Measurements from ENCODE around the gene ZSWIM5. TPM values are rescaled to one million over a fixed set of nuclear protein-coding genes. Genes with fewer than 3 reads are reported as not detected.
"Not testable (repeated sequence)": the region's sequence is repeated elsewhere in the genome, so short reads cannot be mapped to it uniquely, and the experiment has no call there.

The ZSWIM5 gene
- total RNA-seq, 2 donors from 2014 or later, result 2.0 to 3.5 TPM

DNA sequence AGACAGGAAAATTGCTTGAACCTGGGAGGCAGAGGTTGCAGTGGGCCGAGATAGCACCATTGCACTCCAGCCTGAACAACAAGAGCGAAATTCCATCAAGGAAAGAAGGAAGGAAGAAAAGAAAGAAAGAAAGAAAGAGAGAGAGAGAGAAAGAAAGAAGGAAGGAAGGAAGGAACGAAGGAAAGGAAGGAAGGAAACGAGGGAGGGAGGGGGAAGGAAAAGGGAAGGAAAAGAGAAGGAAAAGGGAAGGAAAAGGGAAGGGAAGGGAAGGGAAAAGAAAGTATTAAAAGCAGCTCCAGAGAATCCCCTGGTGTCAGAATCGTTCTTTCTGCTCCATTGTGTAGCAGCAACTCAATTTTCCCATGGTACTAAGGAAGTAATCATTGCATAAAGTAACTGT, 19.2 kb upstream of the ZSWIM5 start:
- no peak overlapping the region for H3K27ac ChIP-seq
- no peaks in the 10 kb centered on the region for H3K4me1 ChIP-seq (ENCODE audit: control insufficient read depth in 1 of 2, low read depth in 2 of 2)
- no peak overlapping the region for H3K4me3 ChIP-seq
- H3K36me3 ChIP-seq, result no peaks in the 10 kb centered on the region
- H3K27me3 ChIP-seq (replicated peaks; ENCODE audit: insufficient read depth), result no peaks in the 10 kb centered on the region
- no peaks in the 10 kb centered on the region for H3K9me3 ChIP-seq
- ATAC-seq (ENCODE audit: insufficient number of reproducible peaks, low FRiP score, low read depth), result no peak
- TF ChIP-seq, protein P1, sequence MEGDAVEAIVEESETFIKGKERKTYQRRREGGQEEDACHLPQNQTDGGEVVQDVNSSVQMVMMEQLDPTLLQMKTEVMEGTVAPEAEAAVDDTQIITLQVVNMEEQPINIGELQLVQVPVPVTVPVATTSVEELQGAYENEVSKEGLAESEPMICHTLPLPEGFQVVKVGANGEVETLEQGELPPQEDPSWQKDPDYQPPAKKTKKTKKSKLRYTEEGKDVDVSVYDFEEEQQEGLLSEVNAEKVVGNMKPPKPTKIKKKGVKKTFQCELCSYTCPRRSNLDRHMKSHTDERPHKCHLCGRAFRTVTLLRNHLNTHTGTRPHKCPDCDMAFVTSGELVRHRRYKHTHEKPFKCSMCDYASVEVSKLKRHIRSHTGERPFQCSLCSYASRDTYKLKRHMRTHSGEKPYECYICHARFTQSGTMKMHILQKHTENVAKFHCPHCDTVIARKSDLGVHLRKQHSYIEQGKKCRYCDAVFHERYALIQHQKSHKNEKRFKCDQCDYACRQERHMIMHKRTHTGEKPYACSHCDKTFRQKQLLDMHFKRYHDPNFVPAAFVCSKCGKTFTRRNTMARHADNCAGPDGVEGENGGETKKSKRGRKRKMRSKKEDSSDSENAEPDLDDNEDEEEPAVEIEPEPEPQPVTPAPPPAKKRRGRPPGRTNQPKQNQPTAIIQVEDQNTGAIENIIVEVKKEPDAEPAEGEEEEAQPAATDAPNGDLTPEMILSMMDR (IDR thresholded peaks at IDR 0.05), result no peak
- DNase-seq (ENCODE audit: low spot score), result no peak

- not testable (repeated sequence) for H3K4me1 ChIP-seq (ENCODE audit: control insufficient read depth in 1 of 2, low read depth in 2 of 2); H3K27me3 ChIP-seq (replicated peaks; ENCODE audit: insufficient read depth); H3K9me3 ChIP-seq; H3K36me3 ChIP-seq; H3K27ac ChIP-seq; H3K4me3 ChIP-seq; DNase-seq (ENCODE audit: low spot score); ATAC-seq (ENCODE audit: insufficient number of reproducible peaks, low FRiP score, low read depth)
Measured at GRCh38 chr1:45223710-45224109, 17.3 kb upstream of the ZSWIM5 start.

DNA sequence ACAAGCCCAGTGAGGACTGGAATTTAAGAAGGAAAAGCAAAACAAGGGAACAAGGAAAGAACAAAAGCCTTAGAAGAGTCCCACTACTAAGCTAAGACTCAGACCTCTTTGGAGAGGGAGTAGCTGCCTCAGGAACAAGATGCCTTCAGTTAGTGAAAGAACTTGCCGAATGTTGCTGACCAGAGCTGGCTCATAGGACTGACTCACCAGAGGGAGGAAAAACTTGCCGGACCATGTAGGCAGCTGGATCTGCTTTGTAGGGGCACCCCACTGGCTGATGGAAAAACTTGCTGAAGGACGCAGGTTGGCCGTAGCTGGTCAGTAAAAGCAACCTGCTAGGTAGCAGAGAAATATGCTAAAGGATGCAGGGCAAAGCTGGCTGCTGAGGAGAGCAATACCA, 15.3 kb upstream of the ZSWIM5 start:
- no peaks in the 10 kb centered on the region for H3K27me3 ChIP-seq (replicated peaks; ENCODE audit: insufficient read depth)
- DNase-seq (ENCODE audit: low spot score) (no peak), ATAC-seq (ENCODE audit: insufficient number of reproducible peaks, low FRiP score, low read depth) (no peak)
- TF ChIP-seq, protein P1 (IDR thresholded peaks at IDR 0.05), result no peak
- no peaks in the 10 kb centered on the region for H3K4me1 ChIP-seq (ENCODE audit: control insufficient read depth in 1 of 2, low read depth in 2 of 2)
- no peak overlapping the region for H3K27ac ChIP-seq
- H3K4me3 ChIP-seq, result no peak overlapping the region
- no peaks in the 10 kb centered on the region for H3K36me3 ChIP-seq
- H3K9me3 ChIP-seq, result no peaks in the 10 kb centered on the region

DNA sequence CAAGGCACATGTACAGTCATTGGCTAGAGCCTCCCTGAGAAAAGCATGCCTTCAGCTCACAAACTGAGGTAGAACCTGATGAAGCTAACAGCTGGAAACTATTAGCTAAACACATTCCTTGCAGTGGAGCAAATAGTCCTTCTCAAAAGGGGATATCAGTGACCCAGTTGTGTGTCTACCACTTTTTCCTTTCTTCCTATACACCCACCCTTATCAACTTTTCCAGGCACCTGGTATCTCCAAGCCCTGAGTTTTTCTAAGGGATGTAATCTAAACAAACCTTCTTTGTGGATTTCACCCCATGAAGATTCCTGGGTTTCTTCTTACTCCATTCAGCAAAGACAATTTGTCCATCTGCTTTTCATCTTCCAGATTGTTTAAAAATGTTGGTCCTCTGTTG, 10.5 kb upstream of the ZSWIM5 start:
- Histone ChIP-seq H3K9me3 (no peaks in the 10 kb centered on the region), H3K27me3 (replicated peaks; ENCODE audit: insufficient read depth) (no peaks in the 10 kb centered on the region), H3K36me3 (no peaks in the 10 kb centered on the region), H3K4me1 (ENCODE audit: control insufficient read depth in 1 of 2, low read depth in 2 of 2) (no peaks in the 10 kb centered on the region), H3K27ac (no peak overlapping the region), H3K4me3 (no peak overlapping the region)
- ATAC-seq (ENCODE audit: insufficient number of reproducible peaks, low FRiP score, low read depth) (no peak), DNase-seq (ENCODE audit: low spot score) (no peak)
- TF ChIP-seq, protein P1 (IDR thresholded peaks at IDR 0.05), result no peak

DNA sequence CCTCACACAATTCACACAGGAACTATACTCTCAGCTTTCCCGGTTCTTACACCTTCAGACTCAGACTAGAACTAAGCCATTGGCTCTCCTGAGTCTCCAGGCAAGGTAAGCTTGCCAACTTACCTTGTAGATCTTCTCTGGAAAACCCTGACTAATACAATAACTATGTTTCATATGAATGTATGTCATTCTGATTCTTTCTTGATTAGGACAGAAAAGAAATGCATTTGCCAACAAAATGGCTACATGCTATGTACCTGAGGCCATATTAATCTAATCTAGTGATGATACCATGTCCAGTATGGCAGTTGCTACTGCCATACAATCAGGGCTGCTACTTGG, 9.8 kb upstream of the ZSWIM5 start:
- no peaks in the 10 kb centered on the region for H3K36me3 ChIP-seq
- ATAC-seq (ENCODE audit: insufficient number of reproducible peaks, low FRiP score, low read depth), result no peak
- TF ChIP-seq, protein P1 (IDR thresholded peaks at IDR 0.05), result no peak

GRCh38 chr1:45215485-45216199, 9.2 kb upstream of the ZSWIM5 start:
- no peaks in the 10 kb centered on the region for H3K9me3 ChIP-seq
- no peaks in the 10 kb centered on the region for H3K36me3 ChIP-seq
- H3K4me3 ChIP-seq, result no peak overlapping the region
- H3K27ac ChIP-seq, result no peak overlapping the region
- no peaks in the 10 kb centered on the region for H3K4me1 ChIP-seq (ENCODE audit: control insufficient read depth in 1 of 2, low read depth in 2 of 2)
- TF ChIP-seq, protein P1 (IDR thresholded peaks at IDR 0.05), result no peak
- DNase-seq (ENCODE audit: low spot score) (no peak), ATAC-seq (ENCODE audit: insufficient number of reproducible peaks, low FRiP score, low read depth) (no peak)
- H3K27me3 ChIP-seq (replicated peaks; ENCODE audit: insufficient read depth), result no peaks in the 10 kb centered on the region

More for the DNA sequence above, 9.8 kb upstream of the ZSWIM5 start:
- Histone ChIP-seq H3K9me3 (no peaks in the 10 kb centered on the region), H3K27me3 (replicated peaks; ENCODE audit: insufficient read depth) (no peaks in the 10 kb centered on the region), H3K27ac (no peak overlapping the region), H3K4me3 (no peak overlapping the region), H3K4me1 (ENCODE audit: control insufficient read depth in 1 of 2, low read depth in 2 of 2) (no peaks in the 10 kb centered on the region)
- no peak for DNase-seq (ENCODE audit: low spot score)

Measured in thoracic aorta (tissue), 2 donors.